Mesodermal cell (in vitro differentiated cells): ENCODE measurements around the gene SMPX.

Source experiments
- H3K27ac ChIP-seq: 2 replicates; pipeline ENCODE4 v1.7.0; 2013; ENCODE audit warnings: mild to moderate bottlenecking, low read depth, low read length, moderate library complexity; ENCODE audit not compliant: severe bottlenecking
- H3K36me3 ChIP-seq: 2 replicates; pipeline ENCODE4 v1.7.1; 2013; ENCODE audit warnings: mild to moderate bottlenecking, low read length, moderate library complexity; ENCODE audit not compliant: control insufficient read depth, insufficient read depth
- H3K4me1 ChIP-seq: one replicate; pipeline ENCODE4 v1.7.1; 2013; ENCODE audit warnings: mild to moderate bottlenecking, low read length; ENCODE audit not compliant: insufficient read depth, control insufficient read depth, poor library complexity, severe bottlenecking
- H3K4me3 ChIP-seq: 2 replicates; pipeline ENCODE4 v1.7.0; 2013; ENCODE audit warnings: low read length, control low read depth, mild to moderate bottlenecking; ENCODE audit not compliant: insufficient read depth, poor library complexity, severe bottlenecking; ENCODE audit errors: extremely low read depth
- H3K9me3 ChIP-seq: 2 replicates; pipeline ENCODE4 v1.7.1; 2013; ENCODE audit warnings: mild to moderate bottlenecking, low read length, moderate library complexity; ENCODE audit not compliant: control insufficient read depth
- WGBS, 2 experiments: methylation state at CpG; one replicate each; pipeline ENCODE4 v1.1.5; 2013; ENCODE audit warnings: missing lambda C conversion rate in 2 of 2; ENCODE audit not compliant: insufficient coverage in 2 of 2; 5-methylcytosine and 5-hydroxymethylcytosine counted together

The SMPX gene

DNA sequence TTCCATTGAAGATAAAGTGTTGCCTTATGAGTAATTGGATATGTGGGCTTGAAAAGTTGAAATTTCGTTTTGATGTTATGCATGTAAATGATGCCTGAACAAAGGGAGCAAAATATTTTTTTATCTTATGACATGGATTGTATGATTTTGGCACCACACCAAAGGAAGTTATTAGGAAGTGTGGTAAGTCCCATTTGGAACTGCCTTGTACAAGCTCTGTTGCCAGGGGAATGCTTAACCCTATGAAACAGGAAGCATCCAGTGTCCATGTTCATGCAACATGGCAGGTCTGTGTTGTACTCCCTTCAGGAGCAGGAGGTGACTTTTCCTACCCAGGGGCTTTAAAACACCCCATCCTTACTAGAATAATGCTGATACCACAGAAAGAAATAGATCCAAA is 13.2 kb downstream of the SMPX start:
- Histone ChIP-seq H3K4me3 (no peak overlapping the region), H3K36me3 (no peaks in the 10 kb centered on the region), H3K9me3 (no peaks in the 10 kb centered on the region), H3K27ac (no peak overlapping the region), H3K4me1 (peaks cover 9% of the 10 kb centered on the region)
- no CpG with 5 or more reads among the region's 1 CpG for WGBS, 2 experiments

DNA sequence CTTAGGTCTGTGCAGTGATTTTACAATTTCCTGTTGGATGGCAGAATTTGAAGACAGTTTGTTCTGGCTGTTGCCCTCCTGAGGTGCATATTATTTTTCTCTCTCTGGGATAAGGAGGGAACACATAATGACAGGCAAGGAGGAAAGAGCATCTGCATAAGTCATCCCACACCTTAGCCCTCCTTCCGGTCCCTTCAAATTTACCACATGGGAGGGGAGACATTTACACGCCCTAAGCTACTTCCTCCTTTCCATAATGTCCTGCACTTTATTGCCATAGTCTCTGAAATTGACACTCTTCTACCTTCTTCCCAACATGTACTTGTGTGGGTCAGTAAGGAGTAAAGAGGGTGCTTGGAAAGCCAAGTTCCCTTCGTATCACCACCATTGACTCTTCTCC is 13.9 kb downstream of the SMPX start:
- Histone ChIP-seq H3K9me3 (no peaks in the 10 kb centered on the region), H3K4me1 (peaks cover 14% of the 10 kb centered on the region), H3K27ac (no peak overlapping the region), H3K36me3 (no peaks in the 10 kb centered on the region), H3K4me3 (no peak overlapping the region)
- no CpG with 5 or more reads among the region's 3 CpGs for WGBS, 2 experiments

DNA sequence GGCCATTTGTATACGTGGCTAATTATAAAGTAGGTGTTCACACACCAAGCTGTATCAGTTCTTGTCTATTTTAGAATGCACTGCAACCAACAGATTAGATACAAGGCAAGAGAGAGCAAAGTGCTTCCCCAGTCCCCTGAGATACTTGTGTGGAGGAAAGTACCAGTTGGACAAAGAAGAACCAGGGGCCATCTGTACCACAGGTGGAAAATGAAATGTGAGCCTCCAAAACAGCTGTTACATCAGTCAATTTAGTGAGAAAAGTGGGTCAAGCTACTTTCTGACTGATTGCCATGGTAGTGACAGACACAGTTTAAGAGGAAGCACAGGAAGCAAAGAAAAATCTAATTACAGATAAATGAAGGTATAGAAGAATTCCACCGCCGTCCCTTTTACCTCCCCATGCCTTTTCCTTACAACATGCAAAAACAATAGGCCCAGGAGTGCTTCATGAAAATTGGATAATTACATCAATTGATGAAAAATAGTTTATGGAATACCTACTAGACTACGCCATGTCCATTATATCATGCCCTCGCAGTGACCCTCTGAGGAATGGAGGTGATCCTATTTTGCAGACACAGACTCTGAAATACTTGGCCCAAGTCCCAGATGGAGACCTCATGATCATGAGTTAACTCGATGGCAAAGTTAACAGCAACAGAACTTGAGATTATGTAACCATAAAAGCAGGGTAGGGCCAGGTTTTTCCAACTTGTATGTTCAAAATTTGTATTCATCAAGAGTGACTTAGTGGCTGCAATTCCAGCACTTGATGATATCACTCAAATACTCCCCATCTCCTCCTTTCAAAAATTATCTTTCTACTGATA is 15.8 kb downstream of the SMPX start:
- Histone ChIP-seq H3K36me3 (no peaks in the 10 kb centered on the region), H3K27ac (no peak overlapping the region), H3K4me3 (no peak overlapping the region), H3K4me1 (peaks cover 11% of the 10 kb centered on the region), H3K9me3 (no peaks in the 10 kb centered on the region)
- no CpG with 5 or more reads among the region's 6 CpGs for WGBS, 2 experiments

DNA sequence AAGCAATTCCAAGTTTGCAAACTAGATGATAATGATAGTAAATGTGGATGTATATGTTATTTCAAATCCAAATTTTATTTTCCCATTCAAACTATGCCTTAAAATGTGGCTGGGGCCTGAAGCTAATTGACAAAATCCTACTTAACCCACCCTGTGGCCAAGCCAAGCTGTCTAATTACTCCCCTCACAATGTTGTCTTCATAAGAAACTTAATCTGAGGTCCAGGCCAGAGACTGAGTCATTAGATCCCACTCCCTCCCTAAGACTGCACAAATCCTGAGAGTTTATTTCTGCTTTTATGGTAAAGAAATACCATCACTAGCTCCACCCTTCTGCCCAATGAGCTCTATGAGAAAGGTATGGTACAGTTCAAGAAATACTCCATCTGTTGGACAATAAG is 16.6 kb downstream of the SMPX start:
- no peak overlapping the region for H3K27ac ChIP-seq
- H3K4me1 ChIP-seq: peaks cover 8% of the 10 kb centered on the region

DNA sequence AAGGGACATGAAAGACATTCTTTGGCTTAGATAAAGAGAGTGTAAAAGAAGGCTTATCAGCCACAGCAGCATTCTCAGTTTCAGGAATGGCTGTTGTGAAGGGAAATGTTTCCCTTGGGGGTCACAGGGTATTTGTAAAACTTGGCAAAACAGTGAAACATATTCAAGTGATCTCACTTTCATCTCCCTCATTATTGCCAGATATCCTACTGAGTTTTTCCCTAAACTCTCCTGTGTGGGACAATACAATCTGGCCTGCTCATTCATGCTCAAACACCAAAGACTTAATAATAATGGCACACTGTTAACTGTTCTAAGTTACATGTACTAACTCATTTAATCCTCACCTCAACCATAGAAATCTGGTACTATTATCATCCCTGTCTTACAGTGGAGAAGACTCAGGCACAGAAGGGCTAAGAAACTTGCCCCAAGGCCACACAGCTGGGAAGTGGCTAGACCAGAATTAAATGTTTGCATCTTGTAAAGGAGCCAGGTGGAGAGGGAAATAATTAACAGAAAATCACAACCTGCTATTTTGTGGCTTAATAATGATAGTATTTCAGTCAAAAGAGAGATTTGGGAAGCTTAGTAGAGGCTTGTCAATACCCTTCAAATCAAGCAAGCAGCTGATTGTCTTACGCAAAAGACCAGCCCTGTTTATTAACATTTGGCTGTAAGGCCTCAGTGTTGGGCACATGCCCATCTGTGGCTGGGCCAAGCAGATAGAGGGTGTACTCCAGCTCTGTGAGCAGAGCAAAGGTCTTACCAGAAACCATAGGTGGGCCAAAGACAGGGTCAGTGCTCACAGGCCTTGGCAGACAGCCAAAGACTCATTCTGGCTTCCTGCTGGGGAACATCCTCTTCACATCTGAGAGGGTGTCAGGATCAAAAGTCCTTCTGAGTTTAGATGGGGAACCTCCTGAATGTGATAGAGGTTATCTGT is 17.3 kb downstream of the SMPX start:
- no peaks in the 10 kb centered on the region for H3K36me3 ChIP-seq
- H3K27ac ChIP-seq: no peak overlapping the region
- 100% methylated on average over 1 of the region's 1 CpG; no CpG with 5 or more reads in 1 of the 2 experiments for WGBS, 2 experiments
- H3K9me3 ChIP-seq: no peaks in the 10 kb centered on the region
- no peak overlapping the region for H3K4me3 ChIP-seq
- H3K4me1 ChIP-seq: peaks cover 6% of the 10 kb centered on the region

More for the DNA sequence above, 16.6 kb downstream of the SMPX start:
- no peaks in the 10 kb centered on the region for H3K36me3 ChIP-seq
- H3K9me3 ChIP-seq: no peaks in the 10 kb centered on the region
- H3K4me3 ChIP-seq: no peak overlapping the region

DNA sequence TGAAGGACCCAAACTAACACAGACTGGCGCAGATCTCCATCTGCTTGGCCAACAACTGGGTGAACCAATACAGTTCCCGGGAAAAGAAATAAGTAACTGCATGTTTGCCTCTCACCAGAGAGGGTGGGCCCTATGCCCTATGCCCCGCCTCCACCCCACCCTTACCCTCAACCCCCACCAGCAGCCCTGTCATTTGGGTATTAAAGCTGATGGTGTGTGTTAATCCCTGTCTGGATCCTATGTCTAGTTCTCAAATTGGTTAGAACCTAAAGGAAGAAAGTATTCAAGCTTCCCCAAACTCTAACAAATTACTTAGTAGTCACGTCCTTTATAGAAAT is 19.0 kb downstream of the SMPX start:
- Histone ChIP-seq H3K4me1 (peaks cover 6% of the 10 kb centered on the region), H3K27ac (no peak overlapping the region), H3K36me3 (no peaks in the 10 kb centered on the region), H3K9me3 (no peaks in the 10 kb centered on the region), H3K4me3 (no peak overlapping the region)
- no CpG with 5 or more reads among the region's 4 CpGs for WGBS, 2 experiments

DNA sequence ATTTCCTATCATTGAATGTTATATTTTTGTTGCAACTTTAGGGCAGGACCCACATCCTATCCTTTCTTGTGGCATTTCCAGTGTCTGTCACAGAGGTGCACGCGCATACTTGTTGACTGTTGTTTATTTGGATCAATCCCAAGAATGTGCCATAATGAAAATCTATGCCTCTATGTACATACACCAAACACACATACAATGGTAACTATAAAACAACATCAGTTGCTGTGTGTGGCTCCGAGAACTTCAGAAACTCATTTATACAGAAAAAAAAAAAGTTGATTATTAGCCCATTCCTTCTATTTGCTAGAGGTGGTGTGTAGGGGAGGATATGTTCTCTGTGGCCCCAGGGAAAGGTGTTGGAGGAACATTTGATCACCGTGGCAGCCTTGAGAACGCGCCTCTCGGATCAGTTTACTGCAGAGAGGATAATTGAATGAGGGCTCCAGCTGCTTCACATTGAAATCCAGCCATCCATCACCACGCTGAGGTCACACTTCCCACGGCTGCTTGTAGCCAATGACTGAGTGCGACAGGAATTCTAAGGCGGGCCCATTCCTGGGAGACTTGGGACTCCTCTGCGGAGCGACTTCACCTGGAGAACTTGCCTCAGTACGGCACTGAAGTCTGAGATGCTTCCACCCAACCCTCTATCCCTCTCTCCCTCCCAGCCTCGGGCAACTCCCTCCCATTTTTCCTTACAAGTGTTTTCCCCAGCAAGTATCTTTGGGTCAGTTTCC is 19.5 kb downstream of the SMPX start:
- no peak overlapping the region for H3K27ac ChIP-seq
- no peaks in the 10 kb centered on the region for H3K9me3 ChIP-seq
- H3K36me3 ChIP-seq: no peaks in the 10 kb centered on the region
- 58 to 73% methylated on average over 4 to 5 of the region's 15 CpGs for WGBS, 2 experiments
- H3K4me1 ChIP-seq: peaks cover 6% of the 10 kb centered on the region
- no peak overlapping the region for H3K4me3 ChIP-seq

DNA sequence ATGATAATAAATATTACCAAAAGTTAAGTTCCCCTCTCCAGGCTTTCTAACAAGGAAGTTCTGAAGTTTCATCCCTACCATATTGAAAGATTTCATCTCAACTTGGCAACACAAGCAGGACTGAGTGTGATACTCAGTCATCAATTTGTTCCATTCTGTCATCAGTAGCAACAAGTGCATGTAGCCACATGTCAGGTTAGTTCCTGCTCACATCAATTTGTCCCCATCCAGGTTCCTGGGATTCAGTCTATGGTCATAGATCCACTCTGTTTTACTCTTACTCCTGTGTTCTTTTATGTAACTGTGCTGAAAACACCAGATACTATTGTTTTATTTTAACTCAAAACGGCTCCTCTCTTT is 22.2 kb downstream of the SMPX start:
- Histone ChIP-seq H3K27ac (no peak overlapping the region), H3K36me3 (no peaks in the 10 kb centered on the region), H3K4me3 (no peak overlapping the region), H3K9me3 (no peaks in the 10 kb centered on the region), H3K4me1 (peaks cover 6% of the 10 kb centered on the region)
- WGBS, 2 experiments: no CpG with 5 or more reads among the region's 1 CpG

DNA sequence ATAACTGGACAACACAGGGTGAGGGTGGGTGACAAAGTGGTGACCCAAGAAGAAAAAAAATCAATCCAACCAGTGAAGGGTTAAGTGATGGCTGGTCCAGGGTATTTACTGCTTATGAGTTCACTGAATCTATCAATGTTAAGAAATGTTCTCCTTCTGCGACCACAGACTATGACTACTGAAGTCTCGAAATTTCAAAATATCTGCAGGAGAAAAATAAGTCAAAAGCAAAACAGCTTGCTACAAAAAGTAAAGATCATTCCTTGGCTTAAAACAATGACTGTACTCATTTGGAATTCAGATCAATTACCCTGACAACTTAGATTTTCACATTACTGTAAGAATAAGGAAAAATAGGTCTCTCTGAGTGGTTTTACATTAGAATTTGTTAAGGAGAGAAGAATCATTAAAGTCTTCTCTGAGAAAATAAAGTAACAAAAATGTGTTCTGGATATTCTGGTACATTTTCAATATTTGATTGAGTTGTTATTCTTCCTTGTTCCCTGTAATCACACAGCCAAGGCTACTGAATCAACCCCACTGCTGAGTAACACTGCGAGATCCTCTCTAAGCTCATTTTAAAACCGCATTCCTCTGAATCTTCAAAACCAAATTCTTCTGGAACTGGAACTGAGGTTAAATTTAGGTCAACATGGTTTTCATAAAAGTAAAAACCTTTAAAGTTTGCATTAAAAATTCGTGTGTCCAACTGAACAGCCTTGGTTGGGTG is 22.7 kb downstream of the SMPX start:
- no CpG with 5 or more reads among the region's 5 CpGs for WGBS, 2 experiments
- H3K4me3 ChIP-seq: no peak overlapping the region
- no peaks in the 10 kb centered on the region for H3K36me3 ChIP-seq
- no peaks in the 10 kb centered on the region for H3K9me3 ChIP-seq
- peaks cover 6% of the 10 kb centered on the region for H3K4me1 ChIP-seq
- no peak overlapping the region for H3K27ac ChIP-seq

DNA sequence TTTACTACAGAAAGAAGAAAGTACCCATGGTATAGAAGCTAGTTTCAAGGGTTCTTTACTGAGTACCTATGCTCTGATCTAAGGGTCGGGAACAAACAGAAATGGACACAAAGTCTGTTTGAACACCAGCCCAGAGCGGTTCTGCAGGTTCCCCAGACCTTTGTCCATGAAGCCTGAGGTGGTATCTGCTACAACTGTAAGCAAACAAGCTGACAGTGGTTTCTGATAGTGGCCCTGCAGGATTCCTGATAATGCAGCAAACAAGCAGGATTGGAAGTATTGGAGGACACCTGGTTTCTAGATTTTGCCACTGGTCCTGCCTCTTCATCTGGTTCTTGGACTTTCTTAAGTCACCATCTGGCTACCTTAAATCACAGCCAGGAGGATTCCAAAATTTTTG is 23.7 kb downstream of the SMPX start:
- WGBS, 2 experiments: 89 to 100% methylated on average over 2 of the region's 2 CpGs

More for the DNA sequence above, 23.7 kb downstream of the SMPX start:
- Histone ChIP-seq H3K27ac (no peak overlapping the region), H3K9me3 (no peaks in the 10 kb centered on the region), H3K36me3 (no peaks in the 10 kb centered on the region), H3K4me1 (no peaks in the 10 kb centered on the region), H3K4me3 (no peak overlapping the region)
